ENCODE results near the gene ERGIC3. TPM values are rescaled to one million over a fixed set of nuclear protein-coding genes. Genes with fewer than 3 reads are reported as not detected.

The ERGIC3 gene
- total and polyA plus RNA-seq, 2 of the 13 experiments (the other 11 are each of a cell fraction or from before 2014, with no cell fraction given) = 407 to 670 TPM

GRCh38 chr20:35563834-35564233, 22.0 kb downstream of the ERGIC3 start:
- ChIA-PET CTCF (ENCODE audit: low intra/inter-chr PET ratio, low total read pairs) (no interaction called here), POLR2A (interaction anchor here (0.6 kb wide), 1 partner anchor 79 kb away, joined by 4 read pairs; no protein-coding TSS in a partner anchor)
- no peak overlapping the region for H3K4me3 ChIP-seq (replicated peaks in 1 of 3; ENCODE audit: insufficient read depth in 1 of 3, low read depth in 2 of 3, low read length in 3 of 3)
- intact Hi-C loops (cut with micrococcal nuclease; ENCODE audit: unreplicated experiment) = no loop called here
- no peak overlapping the region for H2AFZ ChIP-seq (ENCODE audit: low read length)
- in situ Hi-C loops (cut with HindIII; ENCODE audit: extremely low pct_ligation_motif_present, low pct_unique_long_range_greater_than_20kb) = no loop called here
- H3K9me3 ChIP-seq (ENCODE audit: low read length) = no peaks in the 10 kb centered on the region
- ATAC-seq = no peak
- H3K9ac ChIP-seq (ENCODE audit: insufficient read depth, low read depth, low read length) = no peak overlapping the region
- H3K36me3 ChIP-seq (replicated peaks in 1 of 2; ENCODE audit: control insufficient read depth in 1 of 2, insufficient read depth in 2 of 2, low read length in 2 of 2) = peaks cover under 1 to 1% of the 10 kb centered on the region in 2 experiments; a peak in 1 of 5 replicates
- H3K79me2 ChIP-seq (ENCODE audit: insufficient read depth, low read length) = no peaks in the 10 kb centered on the region
- no peak for DNase-seq (ENCODE audit: low spot score)
- peaks cover 9% of the 10 kb centered on the region; the same call in 1 of the 2 replicates for H3K4me1 ChIP-seq (ENCODE audit: insufficient read depth, low read length)
- H3K27me3 ChIP-seq (ENCODE audit: control insufficient read depth in 1 of 2, insufficient read depth in 2 of 2, low read length in 2 of 2) = no peaks in the 10 kb centered on the region
- TF ChIP-seq CEBPG (CRISPR knock-in tag; IDR thresholded peaks at IDR 0.05) (no peak), CREB1 (IDR thresholded peaks at IDR 0.05) (peak; percentile 96), CREB1 (CRISPR knock-in tag; IDR thresholded peaks at IDR 0.05) (no peak), ZNF367 (CRISPR knock-in tag; IDR thresholded peaks at IDR 0.05; ENCODE audit: borderline replicate concordance) (no peak), ATF7 (IDR thresholded peaks at IDR 0.05) (peak; percentile 96), ATF7 (CRISPR knock-in tag; IDR thresholded peaks at IDR 0.05) (no peak), RFXAP (CRISPR knock-in tag; IDR thresholded peaks at IDR 0.05; ENCODE audit: borderline replicate concordance) (no peak)
- H4K20me1 ChIP-seq (ENCODE audit: insufficient read depth, low read length) = no peaks in the 10 kb centered on the region
- no peak overlapping the region for H3K27ac ChIP-seq (ENCODE audit: extremely low read length, insufficient read depth, low read length)
- no peak for FAIRE-seq
- 77% methylated on average over 10 of the region's 10 CpGs for WGBS (ENCODE audit: low lambda C conversion rate)
- no TSS peak for BruUV-seq (replicated peaks)
- H3K4me2 ChIP-seq (ENCODE audit: low read depth, low read length) = no peak overlapping the region

GRCh38 chr20:35564905-35565304, 23.0 kb downstream of the ERGIC3 start:
- H3K9ac ChIP-seq (ENCODE audit: insufficient read depth, low read depth, low read length) = no peak overlapping the region
- no peaks in the 10 kb centered on the region for H3K79me2 ChIP-seq (ENCODE audit: insufficient read depth, low read length)
- FAIRE-seq = no peak
- ChIA-PET CTCF (ENCODE audit: low intra/inter-chr PET ratio, low total read pairs) (no interaction called here), POLR2A (no interaction called here)
- H3K9me3 ChIP-seq (ENCODE audit: low read length) = no peaks in the 10 kb centered on the region
- ATAC-seq = no peak
- H2AFZ ChIP-seq (ENCODE audit: low read length) = no peak overlapping the region
- TF ChIP-seq HNRNPK (IDR thresholded peaks at IDR 0.05; ENCODE audit: low read depth, low read length, poor library complexity, severe bottlenecking) (no peak), GATAD1 (CRISPR knock-in tag; IDR thresholded peaks at IDR 0.05) (no peak), NFIB (CRISPR knock-in tag; IDR thresholded peaks at IDR 0.05; ENCODE audit: borderline replicate concordance) (peak; percentile 79; the same call in 1 of the 2 replicates)
- BruUV-seq (replicated peaks) = no TSS peak
- H3K4me3 ChIP-seq (replicated peaks in 1 of 3; ENCODE audit: insufficient read depth in 1 of 3, low read depth in 2 of 3, low read length in 3 of 3) = no peak overlapping the region
- no peak for DNase-seq (ENCODE audit: low spot score)
- H3K36me3 ChIP-seq (replicated peaks in 1 of 2; ENCODE audit: control insufficient read depth in 1 of 2, insufficient read depth in 2 of 2, low read length in 2 of 2) = no peaks in the 10 kb centered on the region
- in situ Hi-C loops (cut with HindIII; ENCODE audit: extremely low pct_ligation_motif_present, low pct_unique_long_range_greater_than_20kb) = no loop called here
- H3K27me3 ChIP-seq (ENCODE audit: control insufficient read depth in 1 of 2, insufficient read depth in 2 of 2, low read length in 2 of 2) = no peaks in the 10 kb centered on the region
- intact Hi-C loops (cut with micrococcal nuclease; ENCODE audit: unreplicated experiment) = loop anchor here (5.0 kb wide), 1 partner anchor 52 kb away; the partner anchor contains the start of gene SPAG4
- 89% methylated on average over 7 of the region's 7 CpGs for WGBS (ENCODE audit: low lambda C conversion rate)
- H3K27ac ChIP-seq (ENCODE audit: extremely low read length, insufficient read depth, low read length) = no peak overlapping the region
- no peaks in the 10 kb centered on the region for H4K20me1 ChIP-seq (ENCODE audit: insufficient read depth, low read length)
- H3K4me2 ChIP-seq (ENCODE audit: low read depth, low read length) = no peak overlapping the region
- 0 out of 2 replicates have a peak, but pooled peaks cover under 1% of the 10 kb centered on the region for H3K4me1 ChIP-seq (ENCODE audit: insufficient read depth, low read length)
